ENCODE data around the gene BCAP29.
A peak's percentile ranks its signal among the peaks of the same experiment; 100 is the strongest.
"Not testable (repeated sequence)": the region's sequence is repeated elsewhere in the genome, so short reads cannot be mapped to it uniquely, and the experiment has no call there.

Gene BCAP29

GRCh38 chr7:107579885-107580715, at the start of gene BCAP29:
TSS of gene BCAP29 (plus strand) at chr7:107580246. CDS start at chr7:107580773, 527 bp downstream.
- DNase-seq (ENCODE audit: low spot score), result peak; percentile 88

DNA sequence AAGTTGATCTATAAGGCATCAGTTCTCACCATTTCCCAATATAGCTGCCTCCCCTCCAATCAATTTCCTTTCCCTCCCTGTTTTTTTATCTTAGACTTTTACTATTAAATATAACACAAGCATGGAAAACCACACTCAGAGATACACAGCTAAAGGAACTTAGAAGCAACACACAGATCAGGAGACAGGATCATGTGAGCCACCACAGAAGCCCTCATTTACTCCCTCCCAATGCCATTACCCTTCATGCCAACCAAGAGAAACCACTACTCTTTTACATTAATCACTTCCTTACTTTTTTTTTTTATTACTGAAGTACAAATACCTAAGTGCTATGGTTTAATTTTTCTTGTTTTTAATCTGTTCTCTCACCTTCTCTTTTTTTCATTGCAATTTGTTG, 49.3 kb upstream of the BCAP29 start:
- no peak for DNase-seq (ENCODE audit: low spot score)

- DNase-seq (ENCODE audit: low spot score), result no peak
Observed at GRCh38 chr7:107534139-107534538, 45.9 kb upstream of the BCAP29 start.

GRCh38 chr7:107537228-107537627, 42.8 kb upstream of the BCAP29 start:
- DNase-seq (ENCODE audit: low spot score), result not testable (repeated sequence)

GRCh38 chr7:107538001-107538400, 42.0 kb upstream of the BCAP29 start:
- no peak for DNase-seq (ENCODE audit: low spot score)

- DNase-seq (ENCODE audit: low spot score), result no peak
Observed at GRCh38 chr7:107543338-107543993, 36.6 kb upstream of the BCAP29 start.

DNA sequence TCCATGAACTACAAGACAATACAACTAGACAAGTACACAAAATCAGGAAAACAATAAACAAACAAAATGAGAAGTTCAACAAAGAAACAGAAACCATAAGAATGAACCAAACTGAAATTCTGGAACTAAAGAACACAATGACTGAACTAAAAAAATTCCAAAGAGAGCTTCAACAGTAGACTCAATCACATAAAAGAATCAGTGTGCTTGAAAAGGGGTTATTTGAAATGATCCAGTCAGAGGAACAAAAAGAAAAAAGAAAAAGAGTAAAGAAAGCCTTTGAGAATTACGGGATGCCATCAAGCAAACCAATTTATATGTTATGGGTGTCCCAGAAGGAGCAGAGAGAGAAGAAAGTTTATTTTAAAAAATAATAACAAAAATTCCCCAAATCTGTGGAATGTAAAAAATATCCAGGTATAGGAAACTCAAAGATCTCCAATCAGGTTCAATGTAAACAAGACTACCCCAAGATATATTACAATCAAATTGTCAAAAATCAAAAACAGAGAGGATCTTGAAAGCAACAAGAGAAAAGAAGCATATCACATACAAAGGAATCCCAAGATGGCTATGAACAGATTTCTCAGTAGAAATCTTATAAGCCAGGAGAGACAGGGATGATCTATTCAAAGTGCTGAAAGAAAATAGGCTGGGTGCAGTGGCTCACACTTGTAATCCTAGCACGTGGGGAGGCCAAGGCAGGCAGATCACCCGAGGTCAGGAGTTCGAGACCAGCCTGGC, 35.0 kb upstream of the BCAP29 start:
- no peak for DNase-seq (ENCODE audit: low spot score)

- no peak for DNase-seq (ENCODE audit: low spot score)
Observed at GRCh38 chr7:107551936-107552335, 28.1 kb upstream of the BCAP29 start.

- DNase-seq (ENCODE audit: low spot score), result no peak
Observed at GRCh38 chr7:107555893-107556292, 24.2 kb upstream of the BCAP29 start.

DNA sequence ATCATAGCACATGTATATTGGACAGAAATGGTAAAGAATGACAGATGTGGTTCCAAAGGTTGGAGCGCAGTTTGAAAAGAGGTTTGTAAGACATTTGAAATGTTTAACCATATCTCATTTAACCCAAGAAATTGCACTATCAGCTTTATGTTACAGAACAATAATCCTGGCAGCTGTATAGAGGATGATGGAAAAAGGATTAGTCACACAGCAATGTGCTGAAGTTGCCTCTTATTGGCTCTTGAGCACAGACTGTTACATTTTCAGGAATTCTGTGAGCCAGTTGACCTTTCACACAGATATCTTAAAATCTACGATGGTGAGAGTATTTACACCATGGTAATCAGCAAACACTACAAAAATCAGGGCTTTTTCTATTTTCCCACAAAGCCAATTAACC, 20.2 kb upstream of the BCAP29 start:
- DNase-seq (ENCODE audit: low spot score), result no peak

- DNase-seq (ENCODE audit: low spot score), result no peak
Observed at GRCh38 chr7:107560898-107561516, 19.0 kb upstream of the BCAP29 start.

DNA sequence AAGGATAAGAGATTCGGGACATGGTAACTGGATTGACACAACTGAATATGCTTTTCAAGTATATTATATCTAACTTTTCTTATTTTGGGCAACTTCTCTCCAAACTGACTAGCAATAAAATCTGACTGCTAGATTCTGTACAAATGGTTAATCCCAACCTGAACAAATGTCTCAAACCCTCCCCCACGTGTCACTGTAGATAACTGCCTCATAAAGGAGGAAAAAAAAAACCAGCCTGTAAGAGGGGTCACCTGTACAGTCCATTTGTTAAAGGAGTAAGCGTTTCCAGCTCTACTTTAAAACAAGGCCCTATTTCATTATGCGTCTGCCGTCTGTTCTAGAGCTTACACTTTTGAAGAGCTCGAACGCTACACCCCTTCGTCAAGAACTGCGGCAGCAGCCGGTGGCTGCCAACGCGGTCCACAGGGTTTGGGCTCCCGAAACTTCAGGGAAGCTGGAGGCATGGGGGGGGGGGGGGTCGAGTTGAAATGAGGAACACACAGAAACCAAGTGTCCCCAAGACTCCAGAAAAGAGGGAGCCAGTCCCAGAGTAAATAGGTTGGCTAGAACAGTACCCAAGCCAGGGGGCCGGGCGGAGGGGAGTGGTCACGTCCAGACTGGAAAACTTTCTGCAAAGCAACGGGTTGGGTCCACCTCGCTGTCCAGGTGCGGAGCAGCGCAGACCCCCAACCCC, 16.8 kb upstream of the BCAP29 start:
- DNase-seq (ENCODE audit: low spot score), result peak; percentile 70

DNA sequence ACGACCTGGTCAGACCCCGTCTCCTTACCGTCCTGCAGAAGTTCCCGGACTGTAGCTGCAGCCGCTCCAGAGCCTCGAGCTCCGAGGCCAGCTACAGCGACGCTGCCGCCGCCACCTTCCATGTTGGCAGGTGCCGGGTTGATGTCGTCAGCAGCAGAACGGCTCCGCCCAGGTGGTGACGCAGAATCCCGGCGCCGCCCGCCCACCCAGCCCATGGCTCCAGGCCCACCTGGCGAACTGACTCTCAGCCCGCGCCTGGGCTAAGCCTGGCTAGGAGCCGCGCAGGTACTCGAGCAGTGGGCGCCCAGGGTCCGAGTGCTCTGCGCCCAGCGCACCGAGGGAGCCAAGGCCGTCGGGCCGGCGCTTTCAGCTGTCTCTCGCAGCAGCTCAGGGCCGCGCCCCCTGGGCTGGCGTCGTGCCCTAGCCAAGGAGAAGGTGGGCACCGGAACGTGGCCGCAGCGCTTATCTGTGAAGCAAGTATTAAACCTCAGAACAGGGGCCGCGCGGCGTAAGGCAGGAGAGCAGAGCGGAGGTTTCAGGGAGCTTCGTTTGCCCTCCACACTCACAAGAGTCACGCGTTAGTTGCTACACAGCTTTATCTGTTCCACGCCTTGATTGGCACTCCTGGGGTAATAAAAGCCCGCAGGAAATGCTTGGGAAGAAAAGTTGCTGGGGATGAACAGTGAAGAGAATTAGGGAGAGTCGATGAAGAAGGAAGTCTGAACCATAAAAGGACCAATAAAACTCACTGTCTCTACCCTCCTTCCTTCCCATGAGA, 16.1 kb upstream of the BCAP29 start, which contains the start of the genes COG5 and DUS4L:
COG5 (minus strand) TSS at position 146 of the 778 bp plus-strand sequence; CDS start at position 122, 24 bp downstream.
DUS4L (plus strand) TSS at position 197 of the 778 bp plus-strand sequence. CDS start 3,100 bp downstream, outside the sequence.
- peak; percentile 93 for DNase-seq (ENCODE audit: low spot score)

DNA sequence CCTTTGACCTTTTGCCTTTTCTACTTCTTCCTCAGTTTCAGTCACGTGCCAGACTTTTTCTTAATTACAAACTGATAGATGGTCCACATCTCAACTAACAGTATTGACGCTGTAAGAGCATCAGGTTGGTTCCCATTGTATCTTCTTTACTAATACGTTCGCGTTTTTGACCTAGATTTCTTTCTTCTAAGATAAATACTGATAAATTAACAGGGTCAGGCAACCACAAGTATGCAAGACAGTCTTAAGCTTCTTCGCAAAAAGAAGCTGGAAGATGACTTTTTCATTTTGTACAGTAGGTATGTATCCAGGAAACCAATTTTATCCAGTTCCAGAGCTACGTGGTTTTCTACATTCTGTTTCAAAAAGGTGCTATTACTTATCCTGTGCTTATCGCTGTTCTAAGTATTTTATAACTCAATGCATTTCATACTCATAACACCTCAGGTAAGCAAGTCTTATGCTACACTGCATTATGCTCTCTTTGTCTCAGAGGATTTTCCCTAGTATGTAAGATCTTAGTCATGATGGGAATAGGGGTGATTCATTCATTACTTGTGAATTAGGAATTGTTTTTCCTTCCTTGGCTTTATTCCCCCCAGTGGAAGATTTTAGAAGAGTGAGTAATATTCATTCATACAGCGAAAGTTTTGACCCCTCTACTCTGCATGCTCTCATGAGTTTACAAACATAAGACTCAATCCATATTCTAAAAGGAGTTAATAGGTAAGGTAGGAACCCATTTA, 15.3 kb upstream of the BCAP29 start:
- no peak for DNase-seq (ENCODE audit: low spot score)

DNA sequence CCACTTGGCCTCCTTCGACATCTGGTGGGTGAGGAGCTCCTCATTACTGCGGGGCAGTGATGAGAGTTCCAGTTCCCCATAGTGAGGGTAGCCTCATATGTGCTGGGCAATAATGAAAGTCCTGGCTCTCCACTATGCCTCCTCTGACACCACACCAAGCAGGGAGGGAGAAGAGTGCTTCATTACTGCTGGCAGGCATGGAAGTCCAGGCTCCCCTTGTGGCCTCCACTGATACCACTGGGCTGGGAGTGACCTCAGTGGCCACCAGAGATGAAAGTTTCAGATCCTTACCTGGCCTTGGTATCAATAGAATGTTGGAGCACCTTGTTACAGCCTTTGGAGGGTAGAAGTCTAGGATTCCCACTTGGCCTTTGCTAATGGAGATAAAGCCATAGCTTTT, 9.7 kb upstream of the BCAP29 start:
- no peak for DNase-seq (ENCODE audit: low spot score)

DNA sequence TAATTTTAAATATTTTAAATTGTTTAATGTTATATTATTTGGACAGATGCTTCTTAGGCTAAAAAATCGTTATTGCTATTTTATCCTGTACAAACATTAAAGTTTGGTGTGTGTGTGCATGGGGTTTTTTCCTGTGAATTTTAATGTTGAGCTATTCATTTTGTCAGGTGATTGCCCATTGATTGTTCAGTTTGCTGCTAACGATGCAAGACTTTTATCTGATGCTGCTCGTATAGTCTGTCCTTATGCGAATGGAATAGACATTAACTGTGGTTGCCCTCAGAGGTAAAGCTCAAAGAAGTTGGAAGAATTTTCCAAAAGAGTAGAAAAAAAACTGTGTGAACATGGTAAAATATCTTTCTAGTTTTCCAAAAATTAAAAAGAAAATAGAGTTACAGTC, 6.5 kb upstream of the BCAP29 start:
- DNase-seq (ENCODE audit: low spot score), result no peak

DNA sequence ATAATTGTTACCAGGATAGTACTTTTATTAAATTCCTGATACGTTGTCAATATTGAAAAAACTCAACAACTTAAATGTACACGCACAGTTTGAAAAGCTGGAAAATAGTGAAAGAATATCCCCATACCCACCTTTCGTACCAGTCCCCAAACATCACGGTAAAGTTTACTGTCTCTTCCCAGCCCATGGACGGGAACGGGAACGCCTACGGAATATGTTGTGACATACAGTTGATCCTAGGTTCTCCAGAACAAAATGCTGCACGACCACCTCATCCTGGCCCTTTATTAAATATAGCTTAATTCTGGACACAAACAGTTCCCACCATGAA, 527 bp upstream of the BCAP29 start:
- peak; percentile 20 for DNase-seq (ENCODE audit: low spot score)

DNA sequence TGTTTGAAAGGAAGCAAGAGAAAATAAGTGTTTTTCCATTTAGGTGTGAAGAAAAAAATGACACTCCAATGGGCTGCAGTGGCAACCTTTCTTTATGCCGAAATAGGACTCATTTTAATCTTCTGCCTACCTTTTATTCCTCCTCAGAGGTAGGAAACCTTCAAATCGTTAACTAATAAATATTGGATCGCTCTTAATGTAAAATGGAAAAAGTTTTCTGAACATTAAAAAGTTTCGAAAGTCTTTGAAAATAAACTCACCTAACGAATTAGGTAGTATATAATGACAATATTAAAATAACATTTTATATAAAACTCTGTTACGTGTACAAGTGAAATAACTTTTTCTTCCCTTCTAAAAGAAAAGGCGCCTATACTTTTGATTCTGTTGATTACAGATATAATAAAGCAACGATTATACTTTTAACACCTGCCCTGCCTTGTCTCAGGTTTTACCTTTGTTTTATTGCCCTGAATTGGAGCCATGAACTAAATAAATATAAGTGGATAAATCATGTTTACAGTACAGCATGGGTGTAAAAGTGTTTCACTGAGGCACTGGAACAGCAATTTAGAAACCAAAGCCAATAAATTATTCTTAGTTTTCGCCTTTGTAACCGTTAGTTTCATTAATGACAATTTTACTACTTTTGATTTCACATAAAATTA, 804 bp downstream of the BCAP29 start:
- no peak for DNase-seq (ENCODE audit: low spot score)

- DNase-seq (ENCODE audit: low spot score), result no peak
Observed at GRCh38 chr7:107581387-107582013, 1.5 kb downstream of the BCAP29 start.
